OCI-LY7 (cell line): ENCODE results near the gene SLC13A2. TPM values are rescaled to one million over a fixed set of nuclear protein-coding genes. Genes with fewer than 3 reads are reported as not detected.

Experiments used
- BruUV-seq: library from RNA; stranded (reverse); fragments of 400-500 nt; replicated peaks from 2 replicates; lab custom pipeline; 2021; lab: Mats Ljungman, UMichigan
- CTCF ChIA-PET: fragments of 300-600 bp; sonication (Branson Sonifier 250); formaldehyde crosslinking; loops from one replicate; lab custom pipeline; 2022; ENCODE audit warnings: antibody characterized with exemption; ENCODE audit not compliant: unreplicated experiment; lab: Charles Lee
- POLR2A ChIA-PET: fragments of 300-600 bp; sonication (Branson Sonifier 250); formaldehyde crosslinking; loops from one replicate; lab custom pipeline; 2022; ENCODE audit warnings: antibody characterized with exemption; lab: Charles Lee
- DNase-seq: peaks from one replicate; pipeline ENCODE4 v3.0.0-alpha.2; 2015; ENCODE audit warnings: low spot score
- H2AFZ ChIP-seq: fragments of 200-600 bp; sonication (generic), shearing (Covaris generic); 2 replicates; pipeline ENCODE4 v1.6.1; 2014; ENCODE audit warnings: mild to moderate bottlenecking, antibody characterized with exemption, low read length, moderate library complexity
- H3K27ac ChIP-seq: fragments of 200-600 bp; sonication (generic); 2 replicates; pipeline ENCODE4 v1.5.1; 2014; ENCODE audit warnings: mixed run types, low read depth, mild to moderate bottlenecking, moderate library complexity, low read length, inconsistent platforms; ENCODE audit not compliant: poor library complexity, severe bottlenecking
- H3K36me3 ChIP-seq: fragments of 200-600 bp; sonication (generic); 2 replicates; pipeline ENCODE4 v1.6.1; 2014; ENCODE audit warnings: mild to moderate bottlenecking, antibody characterized with exemption, low read length, moderate library complexity, mixed read lengths; ENCODE audit not compliant: insufficient read depth
- H3K4me1 ChIP-seq: fragments of 200-600 bp; sonication (generic); 2 replicates; pipeline ENCODE4 v1.5.1; 2014; ENCODE audit warnings: mild to moderate bottlenecking, low read length; ENCODE audit not compliant: insufficient read depth, poor library complexity, severe bottlenecking
- H3K4me2 ChIP-seq: fragments of 200-600 bp; sonication (generic); 2 replicates; pipeline ENCODE4 v1.6.1; 2014; ENCODE audit warnings: mild to moderate bottlenecking, low read length
- H3K4me3 ChIP-seq: fragments of 200-600 bp; sonication (generic); 2 replicates; pipeline ENCODE4 v1.5.1; 2014; ENCODE audit warnings: mild to moderate bottlenecking, low read depth, low read length; ENCODE audit not compliant: poor library complexity, severe bottlenecking
- H3K79me2 ChIP-seq: fragments of 200-600 bp; sonication (generic); 2 replicates; pipeline ENCODE4 v1.6.1; 2016; ENCODE audit warnings: low read depth, mild to moderate bottlenecking, low read length, moderate library complexity, mixed read lengths; ENCODE audit not compliant: insufficient read depth
- H3K9me2 ChIP-seq: fragments of 200-600 bp; sonication (generic); 2 replicates; pipeline ENCODE4 v1.6.1; 2016; ENCODE audit warnings: mild to moderate bottlenecking, low read length, mixed read lengths; ENCODE audit not compliant: insufficient read depth
- H3K9me3 ChIP-seq: fragments of 200-600 bp; sonication (generic); 2 replicates; pipeline ENCODE4 v1.6.1; 2014; ENCODE audit warnings: mild to moderate bottlenecking, mixed run types, low read length, mixed read lengths
- H4K20me1 ChIP-seq: fragments of 200-600 bp; sonication (generic); 2 replicates; pipeline ENCODE4 v1.6.1; 2014; ENCODE audit warnings: mild to moderate bottlenecking, antibody characterized with exemption, low read length, moderate library complexity, mixed read lengths; ENCODE audit not compliant: insufficient read depth
- CTCF ChIP-seq: fragments of 200-600 bp; sonication (generic); conservative IDR thresholded peaks from 2 replicates; pipeline ENCODE4 v1.5.1; 2014; ENCODE audit warnings: mild to moderate bottlenecking, antibody characterized with exemption, low read length, moderate library complexity, mixed read lengths
- EZH2phosphoT487 ChIP-seq: fragments of 200-600 bp; sonication (generic); IDR thresholded peaks from 2 replicates; pipeline ENCODE4 v1.6.1; 2018; ENCODE audit warnings: low read depth, borderline replicate concordance, mild to moderate bottlenecking, mixed run types, antibody characterized with exemption, low read length, moderate library complexity, mixed read lengths
- intact Hi-C: fragments of 100-400 bp; cut with micrococcal nuclease; formaldehyde crosslinking; loops from one replicate; pipeline ENCODE4 v1.10.0; 2022; ENCODE audit not compliant: unreplicated experiment
- total RNA-seq, 2 experiments: library from RNA; depleted of rRNA in 1 of 2; stranded (reverse); fragments of >200 nt in 1 of 2; shearing (Covaris generic) in 1 of 2; gene quantifications; 2 replicates each; pipeline ENCODE4 v1.2.3, GENCODE V29; 2014 to 2022

Gene SLC13A2
- total RNA-seq, 2 experiments from 2014 or later: not detected

- H3K27ac ChIP-seq: no peak overlapping the region
- POLR2A ChIA-PET: no interaction called here
- no peaks in the 10 kb centered on the region for H3K9me3 ChIP-seq
Observed at GRCh38 chr17:28506763-28507487, 33.5 kb downstream of the SLC13A2 start.

GRCh38 chr17:28507567-28508203, 34.2 kb downstream of the SLC13A2 start:
- Histone ChIP-seq H2AFZ (no peak overlapping the region), H3K36me3 (no peaks in the 10 kb centered on the region), H3K4me3 (no peak overlapping the region), H3K9me3 (no peaks in the 10 kb centered on the region), H4K20me1 (no peaks in the 10 kb centered on the region), H3K4me2 (no peak overlapping the region), H3K4me1 (no peaks in the 10 kb centered on the region), H3K9me2 (no peaks in the 10 kb centered on the region), H3K79me2 (no peaks in the 10 kb centered on the region), H3K27ac (no peak overlapping the region)
- ChIA-PET CTCF (no interaction called here), POLR2A (interaction anchor here (0.6 kb wide), 1 partner anchor 299 kb away, joined by 3 read pairs; no protein-coding TSS in a partner anchor)
- DNase-seq: no peak
- BruUV-seq: no TSS peak
- no peak for TF ChIP-seq CTCF
- no peak for TF ChIP-seq EZH2phosphoT487
- intact Hi-C loops: no loop called here

More at GRCh38 chr17:28506763-28507487, 33.5 kb downstream of the SLC13A2 start:
- no peak for TF ChIP-seq CTCF
- H3K36me3 ChIP-seq: no peaks in the 10 kb centered on the region
- no peaks in the 10 kb centered on the region for H4K20me1 ChIP-seq
- CTCF ChIA-PET: no interaction called here
- no peaks in the 10 kb centered on the region for H3K4me1 ChIP-seq
- intact Hi-C loops: no loop called here
- H3K4me2 ChIP-seq: no peak overlapping the region
- H3K9me2 ChIP-seq: no peaks in the 10 kb centered on the region
- no peak for DNase-seq
- H2AFZ ChIP-seq: no peak overlapping the region
- no peaks in the 10 kb centered on the region for H3K79me2 ChIP-seq
- H3K4me3 ChIP-seq: no peak overlapping the region
- BruUV-seq: no TSS peak

GRCh38 chr17:28508211-28508724, 34.8 kb downstream of the SLC13A2 start:
- ChIA-PET CTCF (interaction anchor here (0.6 kb wide), 1 partner anchor 67 kb away, joined by 3 read pairs; no protein-coding TSS in a partner anchor), POLR2A (interaction anchor here (0.6 kb wide), 1 partner anchor 300 kb away, joined by 3 read pairs; no protein-coding TSS in a partner anchor)
- H3K4me3 ChIP-seq: no peak overlapping the region

More at GRCh38 chr17:28508211-28508724, 34.8 kb downstream of the SLC13A2 start:
- DNase-seq: no peak
- Histone ChIP-seq H3K9me2 (no peaks in the 10 kb centered on the region), H4K20me1 (no peaks in the 10 kb centered on the region), H3K4me1 (no peaks in the 10 kb centered on the region), H3K79me2 (no peaks in the 10 kb centered on the region), H3K27ac (no peak overlapping the region), H2AFZ (no peak overlapping the region), H3K9me3 (no peaks in the 10 kb centered on the region), H3K36me3 (no peaks in the 10 kb centered on the region), H3K4me2 (no peak overlapping the region)
- TF ChIP-seq EZH2phosphoT487 (no peak), CTCF (no peak)
- intact Hi-C loops: no loop called here
- BruUV-seq: no TSS peak
